Osteoblast (primary cell): ENCODE results near the gene COMMD9. TPM values are rescaled to one million over a fixed set of nuclear protein-coding genes. Genes with fewer than 3 reads are reported as not detected.

Experiments
- DNase-seq: peaks from one replicate; pipeline ENCODE4 v3.0.0; 2011; ENCODE audit warnings: low spot score, mixed read lengths; ENCODE audit not compliant: insufficient read length; ENCODE audit errors: missing footprints
- H2AFZ ChIP-seq: 2 replicates; pipeline ENCODE4 v1.6.0; 2011; ENCODE audit warnings: mild to moderate bottlenecking, low read length
- H3K27ac ChIP-seq: 2 replicates; pipeline ENCODE4 v1.5.1; 2011; ENCODE audit warnings: mild to moderate bottlenecking, low read depth, low read length, moderate library complexity
- H3K27me3 ChIP-seq: 2 replicates; pipeline ENCODE4 v1.6.0; 2012; ENCODE audit warnings: mild to moderate bottlenecking, control low read depth, inconsistent platforms, low read length, moderate library complexity; ENCODE audit not compliant: insufficient read depth
- H3K36me3 ChIP-seq: 2 replicates; pipeline ENCODE4 v1.5.1; 2011; ENCODE audit warnings: mild to moderate bottlenecking, low read length, control low read depth, moderate library complexity; ENCODE audit not compliant: insufficient read depth
- H3K4me1 ChIP-seq: 2 replicates; pipeline ENCODE4 v1.5.1; 2011; ENCODE audit warnings: mild to moderate bottlenecking, low read length, control low read depth, moderate library complexity; ENCODE audit not compliant: insufficient read depth
- H3K4me2 ChIP-seq: 2 replicates; pipeline ENCODE4 v1.6.0; 2011; ENCODE audit warnings: mild to moderate bottlenecking, low read length; ENCODE audit not compliant: insufficient read depth
- H3K4me3 ChIP-seq: fragments of 200-600 bp; sonication (generic); 3 replicates; pipeline ENCODE4 v1.5.1; 2012; ENCODE audit warnings: mild to moderate bottlenecking, low read length, inconsistent platforms; ENCODE audit not compliant: insufficient read depth
- H3K79me2 ChIP-seq: 2 replicates; pipeline ENCODE4 v1.6.0; 2012; ENCODE audit warnings: mild to moderate bottlenecking, low read length, control low read depth, inconsistent platforms; ENCODE audit not compliant: insufficient read depth
- H3K9me3 ChIP-seq: 2 replicates; pipeline ENCODE4 v1.5.1; 2011; ENCODE audit warnings: low read depth, low read length, control low read depth
- H4K20me1 ChIP-seq: 2 replicates; pipeline ENCODE4 v1.6.0; 2012; ENCODE audit warnings: mild to moderate bottlenecking, low read length, control low read depth; ENCODE audit not compliant: insufficient read depth
- CTCF ChIP-seq: IDR thresholded peaks from 2 replicates; pipeline ENCODE4 v1.5.1; 2011; ENCODE audit warnings: mild to moderate bottlenecking, low read depth, low read length, moderate library complexity; ENCODE audit errors: extremely low read depth
- total RNA-seq: library from RNA; depleted of rRNA; stranded (reverse); fragments of >200 nt; gene quantifications from 2 replicates; pipeline ENCODE4 v1.2.3, GENCODE V29; 2012

Gene COMMD9
- total RNA-seq, 1 donor: 52.5 TPM

GRCh38 chr11:36268337-36268985, 20.8 kb downstream of the COMMD9 start:
- Histone ChIP-seq H3K36me3 (peaks cover 14% of the 10 kb centered on the region), H3K4me1 (no peaks in the 10 kb centered on the region), H3K27me3 (peaks cover 9% of the 10 kb centered on the region), H3K79me2 (no peaks in the 10 kb centered on the region), H2AFZ (no peak overlapping the region), H4K20me1 (no peaks in the 10 kb centered on the region), H3K4me3 (no peak overlapping the region), H3K4me2 (no peak overlapping the region), H3K27ac (no peak overlapping the region), H3K9me3 (no peaks in the 10 kb centered on the region)
- peak; percentile 18 for DNase-seq
- no peak for TF ChIP-seq CTCF

GRCh38 chr11:36266767-36267166, 22.5 kb downstream of the COMMD9 start:
- DNase-seq: peak; percentile 37
- peaks cover 20% of the 10 kb centered on the region for H3K27me3 ChIP-seq
- H4K20me1 ChIP-seq: no peaks in the 10 kb centered on the region
- H3K4me1 ChIP-seq: no peaks in the 10 kb centered on the region
- no peaks in the 10 kb centered on the region for H3K36me3 ChIP-seq
- H3K4me2 ChIP-seq: no peak overlapping the region
- no peak overlapping the region for H2AFZ ChIP-seq
- TF ChIP-seq CTCF: no peak
- no peak overlapping the region for H3K4me3 ChIP-seq
- H3K79me2 ChIP-seq: no peaks in the 10 kb centered on the region
- H3K27ac ChIP-seq: no peak overlapping the region
- no peaks in the 10 kb centered on the region for H3K9me3 ChIP-seq

- Histone ChIP-seq H4K20me1 (no peaks in the 10 kb centered on the region), H3K27me3 (peaks cover 22% of the 10 kb centered on the region), H3K36me3 (no peaks in the 10 kb centered on the region), H3K4me1 (no peaks in the 10 kb centered on the region), H3K4me3 (no peak overlapping the region), H3K4me2 (no peak overlapping the region), H3K9me3 (no peaks in the 10 kb centered on the region), H3K27ac (no peak overlapping the region), H3K79me2 (no peaks in the 10 kb centered on the region), H2AFZ (no peak overlapping the region)
- peak; percentile 92 for DNase-seq
- peak; percentile 87 for TF ChIP-seq CTCF
These were observed 23.2 kb downstream of the COMMD9 start for GRCh38 chr11:36265793-36266628.

- Histone ChIP-seq H2AFZ (no peak overlapping the region), H4K20me1 (no peaks in the 10 kb centered on the region), H3K79me2 (no peaks in the 10 kb centered on the region), H3K27ac (no peak overlapping the region), H3K4me3 (no peak overlapping the region), H3K27me3 (peaks cover 22% of the 10 kb centered on the region), H3K4me2 (no peak overlapping the region), H3K36me3 (no peaks in the 10 kb centered on the region), H3K4me1 (no peaks in the 10 kb centered on the region), H3K9me3 (no peaks in the 10 kb centered on the region)
- no peak for DNase-seq
- TF ChIP-seq CTCF: no peak
These were observed 24.3 kb downstream of the COMMD9 start for GRCh38 chr11:36264973-36265344.
